HG03060 (cell line): ENCODE results near the gene ME2.
"Not testable (repeated sequence)": the region's sequence is repeated elsewhere in the genome, so short reads cannot be mapped to it uniquely, and the experiment has no call there.

ENCODE experiments used
- ATAC-seq: cut with Tn5 transposase; IDR thresholded peaks from one replicate; pipeline ENCODE4 v1.9.1; 2021; ENCODE audit warnings: low read depth, moderate number of reproducible peaks; ENCODE audit not compliant: unreplicated experiment

The ME2 gene

DNA sequence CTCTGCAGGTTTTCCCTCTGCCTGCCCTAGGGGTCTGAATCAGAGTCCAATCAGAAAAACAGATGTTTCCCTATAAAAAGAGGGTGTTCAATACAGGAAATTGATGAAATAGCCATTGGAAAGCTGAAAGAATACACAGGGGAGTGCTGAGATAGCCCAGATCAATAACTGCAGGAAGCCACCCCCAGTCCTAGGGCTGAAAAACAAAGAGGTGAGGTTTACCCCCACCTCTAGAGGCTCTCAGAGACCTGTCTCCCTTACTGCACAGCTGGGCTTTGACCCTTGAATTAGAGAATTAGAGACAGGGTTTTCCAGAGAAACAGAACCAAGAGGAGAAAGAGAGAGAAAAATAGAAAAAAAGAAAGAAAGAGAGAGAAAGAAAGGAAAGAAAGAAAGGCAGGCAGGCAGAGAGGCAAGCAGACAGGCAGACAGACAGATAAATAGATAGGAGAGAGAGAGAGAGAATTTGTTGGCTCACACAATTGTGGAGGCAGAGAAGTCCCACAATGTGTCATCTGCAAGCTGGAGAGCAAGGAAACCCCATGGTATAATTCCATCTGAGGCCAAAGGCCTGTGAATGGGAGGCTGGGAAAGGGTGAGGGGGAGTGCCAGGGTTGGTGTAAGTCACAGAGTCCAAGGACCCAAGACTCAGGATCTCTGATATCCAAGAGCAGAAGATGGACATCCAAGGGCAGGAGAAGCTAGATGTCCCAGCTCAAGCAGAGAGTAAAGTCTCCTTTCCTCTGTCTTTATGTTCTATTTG is 18.9 kb upstream of the ME2 start:
- no peak for ATAC-seq

- no peak for ATAC-seq
Measured at GRCh38 chr18:50861617-50862016, 17.3 kb upstream of the ME2 start.

DNA sequence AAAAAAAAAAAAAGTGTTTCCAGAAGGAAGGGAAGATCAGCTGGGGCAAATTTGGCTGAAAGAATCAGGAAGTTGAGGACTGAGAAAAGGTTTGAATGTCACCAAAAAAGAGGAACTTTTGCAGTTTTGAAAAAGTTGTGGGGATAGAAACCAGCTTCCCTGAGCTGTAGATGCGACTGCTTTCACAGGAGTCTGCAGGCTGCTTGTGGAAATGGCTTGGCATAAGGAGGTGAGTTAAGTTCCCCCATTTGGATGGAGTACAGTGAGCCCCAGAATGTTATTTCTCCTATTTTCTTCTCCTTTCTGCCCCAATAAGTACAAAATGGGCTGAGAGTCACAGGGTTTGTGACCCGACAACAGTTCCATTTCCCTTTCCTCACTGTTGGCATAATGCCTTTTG is 16.5 kb upstream of the ME2 start:
- ATAC-seq: no peak

- no peak for ATAC-seq
Measured at GRCh38 chr18:50863840-50864375, 15.0 kb upstream of the ME2 start.

DNA sequence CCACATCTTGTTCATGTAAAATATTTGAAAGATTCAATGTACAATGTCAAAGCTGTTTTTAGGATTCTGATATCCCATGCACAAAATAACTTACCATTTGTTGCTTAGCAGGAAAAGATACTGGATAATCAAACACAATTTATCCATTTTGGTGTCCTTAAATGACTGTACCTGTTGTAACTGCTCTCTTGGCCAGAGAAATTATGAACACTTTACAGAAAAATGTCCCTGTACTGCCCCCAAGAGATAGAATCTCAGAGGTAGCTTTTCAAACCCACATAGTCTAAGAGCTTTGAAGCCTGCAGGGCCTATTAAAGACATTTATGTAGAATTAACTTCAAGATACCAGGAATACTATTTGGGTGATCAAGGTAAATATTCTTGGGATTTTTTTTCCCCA is 12.2 kb upstream of the ME2 start:
- ATAC-seq: no peak

GRCh38 chr18:50869150-50869549 is 9.8 kb upstream of the ME2 start:
- ATAC-seq: no peak

DNA sequence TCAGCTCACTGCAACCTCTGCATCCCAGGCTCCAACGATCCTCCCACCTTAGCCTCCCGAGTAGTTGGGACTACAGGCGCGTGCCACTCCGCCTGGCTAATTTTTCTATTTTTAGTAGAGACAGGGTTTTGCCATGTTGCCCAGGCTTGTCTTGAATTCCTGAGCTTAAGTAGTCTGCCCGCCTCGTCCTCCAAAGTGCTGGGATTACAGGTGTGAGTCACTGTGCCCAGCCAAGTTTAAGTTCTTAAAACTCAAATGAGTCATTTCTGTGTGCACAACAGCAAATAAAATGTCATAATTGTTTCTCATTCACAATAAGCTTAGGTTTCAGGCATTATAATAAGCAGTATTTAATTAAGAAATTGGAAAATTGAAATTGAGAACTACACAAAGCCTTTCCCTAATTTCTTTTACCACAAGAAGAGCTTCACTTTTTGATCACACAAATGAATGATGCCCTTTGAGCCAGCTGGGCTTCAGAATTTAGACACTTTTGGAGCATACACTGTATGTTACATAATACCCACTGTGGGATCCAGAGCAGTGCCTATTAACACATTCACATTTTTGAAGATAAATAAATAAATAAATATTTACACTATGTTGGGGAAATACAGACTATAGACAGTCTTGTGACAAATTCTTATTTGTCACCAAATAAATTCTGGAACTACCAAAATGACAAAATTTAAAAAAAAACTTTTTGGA is 8.6 kb upstream of the ME2 start:
- ATAC-seq: no peak

DNA sequence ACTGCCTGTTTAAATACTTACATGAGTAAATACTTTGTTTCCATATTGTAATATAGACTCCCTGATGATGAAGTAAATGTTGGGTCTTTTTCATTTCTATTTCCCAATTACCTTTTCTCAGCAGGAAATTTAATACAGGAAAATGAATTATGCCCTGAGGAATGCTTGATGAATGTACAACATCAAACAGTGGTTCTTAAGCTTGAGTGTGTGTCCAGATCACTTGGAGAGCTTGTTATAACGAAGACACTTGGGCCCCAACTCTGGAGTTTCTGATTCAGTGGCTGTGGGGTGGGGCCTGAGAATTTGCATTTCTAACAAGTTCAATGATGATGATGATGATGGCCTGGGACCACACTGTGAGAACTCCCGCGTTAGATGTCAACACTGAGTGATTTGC is 7.1 kb upstream of the ME2 start:
- no peak for ATAC-seq

GRCh38 chr18:50875966-50876536 is 2.9 kb upstream of the ME2 start:
- ATAC-seq: no peak

- ATAC-seq: no peak
Measured at GRCh38 chr18:50877545-50878265, 1.2 kb upstream of the ME2 start.

GRCh38 chr18:50879302-50880118 is 592 bp downstream of the ME2 start:
- ATAC-seq: no peak

- no peak for ATAC-seq
Measured at GRCh38 chr18:50880119-50880465, 1.2 kb downstream of the ME2 start.

DNA sequence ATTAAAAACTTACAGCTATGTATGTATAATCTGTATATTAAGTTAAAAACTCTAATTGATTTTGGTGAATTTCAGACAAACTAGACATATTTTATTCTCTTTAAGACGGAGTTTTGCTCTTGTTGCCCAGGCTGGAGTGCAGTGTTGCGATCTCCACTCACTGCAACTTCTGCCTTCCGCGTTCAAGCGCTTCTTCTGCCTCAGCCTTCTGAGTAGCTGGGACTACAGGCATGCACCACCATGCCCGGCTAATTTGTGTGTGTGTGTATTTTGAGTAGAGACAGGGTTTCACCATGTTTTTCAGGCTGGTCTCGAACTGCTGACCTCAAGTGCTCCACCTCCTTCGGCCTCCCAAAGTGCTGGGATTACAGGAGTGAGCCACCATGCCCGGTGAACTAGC is 2.0 kb downstream of the ME2 start:
- ATAC-seq: not testable (repeated sequence)

GRCh38 chr18:50886929-50887328 is 8.0 kb downstream of the ME2 start:
- ATAC-seq: no peak

DNA sequence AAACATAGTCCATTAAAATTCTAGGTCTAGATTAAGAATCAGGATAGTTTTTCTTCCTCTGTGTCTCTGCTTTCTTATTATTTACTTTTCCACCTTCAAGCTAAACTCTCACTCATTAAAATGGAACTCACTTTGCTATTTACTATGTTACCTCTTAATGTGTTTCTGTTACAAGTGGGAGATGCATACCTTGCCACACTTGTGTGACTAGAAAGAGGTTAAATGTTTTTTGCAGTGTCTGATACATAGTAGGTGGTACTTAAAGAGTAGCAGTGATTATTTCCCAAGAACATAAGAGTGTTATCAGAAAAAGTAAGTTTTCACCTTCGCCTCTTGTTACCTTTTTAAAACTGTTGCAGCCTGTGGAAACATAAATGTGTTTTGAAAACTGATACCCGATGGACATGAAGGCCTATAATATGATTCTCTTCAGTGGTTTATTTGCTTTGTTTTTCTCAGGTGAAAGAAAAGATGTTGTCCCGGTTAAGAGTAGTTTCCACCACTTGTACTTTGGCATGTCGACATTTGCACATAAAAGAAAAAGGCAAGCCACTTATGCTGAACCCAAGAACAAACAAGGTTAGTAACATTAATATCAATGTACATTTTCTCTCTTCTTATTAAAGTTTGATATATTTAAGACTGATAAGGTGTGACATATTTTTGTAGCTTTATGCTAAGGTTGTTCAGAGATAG is 16.6 kb downstream of the ME2 start:
- ATAC-seq: no peak

DNA sequence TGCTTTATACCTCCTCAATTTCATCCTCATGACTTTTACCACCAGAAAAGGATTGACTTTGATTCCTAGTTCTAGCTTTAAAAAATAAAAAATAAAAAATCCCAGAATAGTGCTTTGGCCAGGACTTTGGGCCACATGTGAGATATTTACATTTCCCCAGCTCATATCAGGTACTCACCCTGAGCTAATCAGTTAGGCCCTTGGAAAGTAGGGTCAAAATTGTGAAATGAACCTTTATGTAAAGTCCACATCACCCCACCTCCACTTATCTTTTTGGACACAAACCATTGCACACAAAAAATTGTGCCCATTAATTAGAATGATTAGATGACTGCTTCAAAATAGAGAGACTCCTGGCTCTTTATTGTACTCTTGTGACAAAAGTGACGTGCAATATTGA is 17.2 kb downstream of the ME2 start:
- ATAC-seq: no peak

DNA sequence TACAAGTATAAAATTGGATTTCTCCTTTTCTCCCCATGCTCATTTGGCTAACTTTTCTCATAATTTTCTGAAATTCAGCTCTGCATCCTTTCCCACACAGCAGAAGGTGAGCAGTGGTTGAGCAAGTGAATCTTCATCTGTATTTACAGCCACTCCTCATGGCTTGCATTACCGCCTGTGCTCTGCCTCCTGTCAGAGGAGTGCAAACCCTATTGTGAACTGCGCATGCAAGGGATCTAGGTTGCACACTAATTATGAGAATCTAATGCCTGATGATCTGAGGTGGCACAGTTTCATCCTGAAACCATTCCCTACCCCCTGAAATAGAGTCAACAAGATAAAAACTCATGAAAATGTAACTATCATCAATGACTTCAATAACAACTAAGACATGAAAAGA is 20.0 kb downstream of the ME2 start:
- ATAC-seq: no peak

GRCh38 chr18:50902797-50903196 is 23.9 kb downstream of the ME2 start:
- no peak for ATAC-seq

- no peak for ATAC-seq
Measured at GRCh38 chr18:50906843-50907242, 27.9 kb downstream of the ME2 start.

DNA sequence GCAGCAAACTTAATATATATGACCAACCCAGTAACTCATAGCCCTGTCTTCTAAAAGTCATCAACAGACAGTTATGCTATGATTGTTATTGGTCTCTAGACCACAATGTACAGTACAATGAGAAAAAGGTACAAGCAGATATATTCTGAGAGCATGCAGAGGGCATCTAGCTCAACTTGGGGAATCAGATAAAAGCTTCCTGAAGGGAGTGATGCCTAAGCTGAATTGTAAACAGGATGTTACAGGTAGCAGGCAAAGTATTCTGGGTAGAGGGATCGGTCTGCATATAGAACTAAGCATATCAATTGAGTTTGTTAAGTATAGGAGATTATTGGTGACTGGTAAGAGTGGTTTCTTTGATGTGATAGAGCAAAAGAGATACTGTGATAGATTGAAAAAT is 30.3 kb downstream of the ME2 start:
- ATAC-seq: no peak
